Cardiac septum (tissue), 1 donor: ENCODE data around the gene CPN1. TPM values are rescaled to one million over a fixed set of nuclear protein-coding genes. Genes with fewer than 3 reads are reported as not detected.
"Not testable (repeated sequence)": the region's sequence is repeated elsewhere in the genome, so short reads cannot be mapped to it uniquely, and the experiment has no call there.

Source experiments
- DNase-seq: peaks from one replicate; pipeline ENCODE4 v3.0.0-alpha.2; 2020; ENCODE audit warnings: low spot score
- intact Hi-C: fragments of 100-400 bp; cut with DNase I; formaldehyde crosslinking; loops from one replicate; pipeline ENCODE4 v1.14.0; 2022
- total RNA-seq: library from RNA; stranded (reverse); fragmentation: NEBNext Ultra II Directional; extraction: Animal tissue kit (Norgen Biotek cat#: 25700); gene quantifications from one replicate; pipeline ENCODE4 v1.2.1, GENCODE V29; 2021
- donor health status: DM: no; HTN: no; CAD: no.

Gene CPN1
- total RNA-seq, 1 donor from 2014 or later: not detected

- intact Hi-C loops: no loop called here
- DNase-seq: no peak
Measured at GRCh38 chr10:100085596-100085995, 3.9 kb upstream of the CPN1 start.

DNA sequence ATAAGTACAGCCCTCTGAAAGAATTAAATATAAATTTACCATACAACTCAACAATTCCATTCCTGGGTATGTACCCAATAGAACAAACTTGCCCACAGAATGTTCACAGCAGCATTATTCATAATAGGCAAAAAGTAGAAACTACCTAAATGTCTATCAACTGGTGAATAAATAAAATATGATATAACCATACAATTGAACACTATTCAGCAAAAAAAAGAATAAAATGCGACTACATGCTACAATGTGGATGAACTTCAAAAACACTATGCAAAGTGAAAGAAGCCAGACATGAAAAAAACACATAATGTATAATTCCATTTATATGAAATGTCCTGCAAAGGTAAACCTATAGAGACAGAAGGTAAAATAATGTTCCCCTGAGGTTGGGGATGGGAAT lies 2.0 kb upstream of the CPN1 start:
- no peak for DNase-seq
- intact Hi-C loops: no loop called here

DNA sequence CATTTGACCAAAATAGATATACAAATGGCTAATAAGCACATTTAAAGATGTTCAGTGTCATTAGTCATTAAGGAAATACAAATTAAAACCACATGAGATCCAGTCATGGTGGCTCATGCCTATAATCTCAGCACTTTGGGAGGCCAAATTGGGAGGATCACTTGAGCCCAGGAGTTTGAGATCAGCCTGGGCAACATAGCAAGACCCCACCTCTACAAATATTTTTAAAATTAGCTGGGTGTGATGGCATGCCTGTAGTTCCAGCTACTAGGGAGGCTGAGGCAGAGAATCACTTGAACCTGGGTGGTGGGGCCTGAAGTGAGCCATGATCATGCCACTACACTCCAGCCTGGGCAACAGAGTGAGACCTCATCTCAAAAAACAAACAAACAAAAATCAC lies 607 bp upstream of the CPN1 start:
- DNase-seq, intact Hi-C loops: not testable (repeated sequence)

- intact Hi-C loops: no loop called here
- no peak for DNase-seq
Measured at GRCh38 chr10:100076750-100077149, 4.9 kb downstream of the CPN1 start.

GRCh38 chr10:100075426-100076220 lies 6.0 kb downstream of the CPN1 start:
- intact Hi-C loops: no loop called here
- DNase-seq: no peak

DNA sequence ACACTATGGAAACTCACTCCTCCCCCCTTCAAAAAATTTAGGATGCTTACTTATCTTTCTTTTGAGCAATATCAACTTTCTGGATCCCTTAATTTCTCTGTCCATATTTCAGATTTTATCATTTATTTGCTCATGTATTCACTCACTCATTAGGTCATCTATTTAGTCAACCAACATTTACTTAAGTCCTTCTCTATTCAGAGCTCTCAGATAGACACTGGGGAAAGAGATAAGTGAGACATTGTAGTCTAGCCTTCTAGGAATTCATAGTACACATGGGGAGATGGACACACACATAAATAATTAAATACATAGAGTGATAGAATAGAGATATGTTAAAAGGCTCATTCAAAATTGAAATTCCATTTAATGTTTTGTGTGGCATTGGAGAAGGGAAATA lies 9.2 kb downstream of the CPN1 start:
- intact Hi-C loops: no loop called here

GRCh38 chr10:100071529-100071928 lies 10.1 kb downstream of the CPN1 start:
- intact Hi-C loops: no loop called here
- no peak for DNase-seq

More for the DNA sequence above, 9.2 kb downstream of the CPN1 start:
- no peak for DNase-seq

- DNase-seq: no peak
- intact Hi-C loops: no loop called here
Measured at GRCh38 chr10:100067466-100067865, 14.2 kb downstream of the CPN1 start.

DNA sequence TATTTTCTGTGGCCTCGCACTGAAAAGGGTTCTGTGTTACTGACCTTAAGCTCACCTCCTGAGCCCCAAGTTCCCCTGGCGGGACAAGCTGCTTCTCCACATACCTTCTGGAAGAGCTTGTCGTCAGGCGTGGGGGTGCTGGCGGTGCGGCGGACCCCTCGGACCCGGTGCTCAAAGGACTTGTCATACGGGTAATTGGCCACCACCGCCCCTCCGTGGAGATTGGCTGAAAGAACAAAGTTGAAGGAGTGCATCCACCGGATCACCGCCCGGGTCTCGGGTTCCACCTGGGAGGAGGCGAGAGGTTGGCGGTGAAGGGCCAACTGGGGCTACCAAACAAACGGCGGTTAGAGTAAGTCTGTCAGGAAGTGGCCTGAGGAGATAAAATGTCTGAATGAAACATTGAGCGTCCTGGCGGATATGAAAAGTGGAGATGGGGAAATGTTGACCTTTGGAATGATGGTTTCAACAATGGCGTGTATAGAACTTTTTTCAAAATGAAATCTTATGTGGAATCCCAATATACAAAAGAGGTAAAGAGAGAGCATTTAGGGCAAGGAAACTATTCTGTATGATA lies 16.5 kb downstream of the CPN1 start:
- DNase-seq: no peak
- intact Hi-C loops: no loop called here

DNA sequence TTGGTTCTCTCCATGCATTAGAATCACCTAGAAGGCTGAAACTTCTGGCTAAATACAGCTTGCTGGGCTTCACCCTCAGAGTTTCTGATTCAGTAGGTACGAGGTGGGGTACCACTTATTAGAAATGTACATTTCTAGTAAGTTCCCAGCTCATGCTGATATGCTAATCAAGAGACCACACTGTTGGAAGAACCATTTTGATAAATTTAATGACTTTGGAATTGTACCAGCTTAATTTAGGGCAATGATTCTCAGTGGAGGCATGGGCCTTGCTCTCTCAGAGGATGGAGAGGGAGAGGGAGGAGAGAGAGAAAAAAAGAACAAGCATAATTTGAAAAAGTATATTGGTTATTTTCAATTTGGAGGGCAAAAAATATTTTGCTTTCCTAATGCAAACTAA lies 20.3 kb downstream of the CPN1 start:
- intact Hi-C loops: no loop called here

DNA sequence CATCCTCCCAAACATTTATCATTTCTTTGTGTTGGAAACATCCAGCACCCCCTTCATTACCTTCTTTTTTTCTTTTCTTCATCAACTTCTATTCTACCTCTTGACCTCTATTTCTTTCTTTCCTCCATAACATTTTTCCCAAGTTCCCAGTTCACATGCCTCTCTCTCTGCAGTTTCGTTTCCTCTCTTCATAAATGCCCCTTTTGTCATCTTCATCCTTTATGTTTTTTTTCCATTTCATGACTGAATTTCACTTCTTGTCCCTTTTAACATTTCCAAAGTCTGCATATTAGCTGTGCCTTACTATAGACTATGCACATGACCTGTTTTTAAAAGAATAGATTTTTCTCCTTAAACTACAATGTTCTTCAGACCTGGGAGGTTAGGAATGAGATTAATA lies 23.7 kb downstream of the CPN1 start:
- DNase-seq: no peak
- intact Hi-C loops: no loop called here

More for the DNA sequence above, 20.3 kb downstream of the CPN1 start:
- DNase-seq: no peak

DNA sequence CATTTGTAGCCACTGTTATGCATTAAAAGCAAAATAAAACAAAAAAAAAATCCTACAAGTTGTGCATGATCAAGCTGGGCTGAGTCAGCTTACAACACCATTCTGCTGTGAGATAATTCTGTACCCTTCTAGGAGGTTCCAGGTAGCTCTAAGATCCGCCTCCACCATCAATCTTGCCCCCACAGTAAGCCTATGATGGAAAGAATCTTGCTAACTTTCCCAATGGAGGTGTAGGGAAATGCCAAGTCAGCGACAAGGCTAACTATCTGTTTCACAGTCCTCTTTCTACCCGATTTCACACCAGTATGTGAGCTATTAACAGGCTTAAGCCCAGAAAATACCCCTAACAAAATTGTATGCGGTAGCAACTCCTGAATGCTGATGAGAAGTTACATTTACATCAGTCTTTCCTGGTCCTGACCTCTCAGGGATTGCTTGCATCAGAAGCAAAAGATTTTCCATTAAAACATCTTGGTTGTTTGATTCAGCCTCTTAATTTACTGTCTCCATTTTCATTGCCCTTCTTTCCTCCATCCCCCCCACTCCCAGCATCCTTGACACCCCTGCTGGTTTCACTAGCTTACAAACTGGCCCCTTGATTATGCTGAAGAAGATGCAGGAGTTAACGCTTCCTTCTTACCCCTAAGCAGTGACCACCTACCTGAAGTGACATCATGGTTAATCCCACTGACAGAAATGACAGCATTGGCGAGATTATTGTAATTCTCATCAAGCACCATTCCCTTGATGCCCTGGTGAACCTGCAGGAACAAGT lies 27.8 kb downstream of the CPN1 start:
- intact Hi-C loops: no loop called here
- DNase-seq: no peak

DNA sequence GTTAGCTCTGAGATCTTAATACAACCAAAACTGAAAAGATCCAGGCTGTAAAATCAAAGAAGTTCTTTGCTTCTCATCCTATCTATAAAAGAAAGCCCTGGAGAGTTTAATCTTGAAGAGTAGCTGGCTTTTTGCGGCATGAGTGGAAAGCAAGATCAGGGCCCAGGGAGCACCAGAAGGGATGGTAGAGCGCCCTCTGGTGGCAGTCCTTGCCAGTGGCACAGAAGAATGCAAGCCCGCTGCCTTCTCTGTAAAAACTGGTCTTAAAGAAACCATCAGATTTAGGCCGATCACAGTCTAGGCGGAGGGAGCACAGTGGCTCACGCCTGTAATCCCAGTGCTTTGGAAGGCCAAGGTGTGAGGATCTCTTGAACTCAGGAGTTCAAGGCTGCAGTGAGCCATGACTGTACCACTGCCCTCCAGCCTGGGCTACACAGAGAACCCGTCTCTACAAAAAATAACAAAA lies 35.6 kb downstream of the CPN1 start:
- intact Hi-C loops: loop anchor here (2.0 kb wide), 1 partner anchor 199 kb away; no protein-coding TSS in a partner anchor
- peak; percentile 92 for DNase-seq

- intact Hi-C loops: loop anchor here (2.0 kb wide), 1 partner anchor 35 kb away; no protein-coding TSS in a partner anchor
- no peak for DNase-seq
Measured at GRCh38 chr10:100045592-100045991, 36.1 kb downstream of the CPN1 start.

DNA sequence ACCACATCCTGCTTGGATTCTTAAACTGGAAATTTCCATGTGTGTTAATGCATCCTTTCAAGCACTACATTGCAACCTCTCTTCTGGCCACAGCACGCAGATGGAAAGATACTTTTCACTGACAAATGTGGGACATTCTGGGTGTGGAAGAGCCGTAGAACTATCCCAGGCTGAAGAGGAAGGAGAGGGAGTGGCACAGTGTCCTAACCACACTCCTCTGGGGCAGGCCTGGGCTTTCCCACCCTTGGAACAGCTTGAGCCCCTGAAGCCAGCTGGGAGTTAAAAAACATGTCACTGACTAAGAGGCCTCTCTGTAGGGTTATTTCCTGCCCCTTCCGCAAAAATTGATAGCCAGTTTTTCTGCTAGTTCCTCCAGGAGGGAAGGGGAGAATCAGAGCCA lies 37.9 kb downstream of the CPN1 start:
- intact Hi-C loops: loop anchor here (2.0 kb wide), 1 partner anchor 33 kb away; no protein-coding TSS in a partner anchor
- peak; percentile 76 for DNase-seq

DNA sequence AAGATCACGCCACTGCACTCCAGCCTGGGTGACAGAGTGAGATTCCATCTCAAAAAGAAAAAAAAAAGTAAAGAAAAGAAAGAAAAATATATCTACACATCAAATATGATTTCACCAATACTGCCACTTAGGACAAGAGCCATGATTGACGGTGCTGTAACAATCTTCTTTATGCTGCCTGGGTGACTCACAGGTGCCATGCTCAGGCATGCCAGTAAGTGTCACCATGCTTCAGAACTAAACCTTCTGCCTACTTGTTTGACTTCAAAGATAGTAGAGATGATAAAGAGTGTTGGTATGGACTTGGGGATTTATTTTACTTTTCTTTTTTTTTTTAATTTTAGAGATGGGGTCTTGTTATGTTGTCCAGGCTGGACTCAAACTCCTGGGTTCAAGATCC lies 38.3 kb downstream of the CPN1 start:
- intact Hi-C loops: no loop called here
- no peak for DNase-seq

DNA sequence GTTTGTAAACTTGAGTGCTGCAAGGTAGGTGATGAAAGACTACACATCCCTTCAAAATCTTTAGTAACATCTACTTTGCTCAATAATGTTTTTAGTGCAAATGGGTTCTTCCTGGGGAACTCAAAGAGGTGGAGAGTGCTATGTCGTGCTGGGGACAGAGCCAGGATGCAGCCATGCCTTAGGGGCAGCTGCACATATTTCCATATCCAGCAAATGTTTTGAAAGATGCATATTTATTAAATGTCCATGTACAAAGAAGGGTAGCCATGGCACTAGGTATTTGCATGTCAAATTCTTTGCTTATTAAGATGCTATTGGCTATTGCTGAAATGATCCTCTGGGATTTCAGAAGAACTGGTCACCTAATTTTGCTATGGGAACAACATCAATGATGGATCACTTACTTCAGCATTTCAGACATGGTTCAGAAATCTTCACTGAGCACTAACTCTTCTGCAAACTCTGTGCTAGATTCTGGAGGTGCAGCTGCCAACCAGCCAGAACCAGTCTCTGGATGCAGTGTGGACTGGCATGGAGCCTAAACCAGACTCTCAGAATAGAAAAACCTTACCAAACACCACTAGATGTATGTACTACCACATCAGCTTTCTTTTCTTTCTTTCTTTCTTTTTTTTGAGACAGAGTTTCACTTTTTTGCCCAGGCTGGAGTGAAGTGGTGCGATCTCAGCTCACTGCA lies 40.2 kb downstream of the CPN1 start:
- intact Hi-C loops: no loop called here
- DNase-seq: no peak

- no peak for DNase-seq
- intact Hi-C loops: no loop called here
Measured at GRCh38 chr10:100038561-100039071, 43.1 kb downstream of the CPN1 start.

DNA sequence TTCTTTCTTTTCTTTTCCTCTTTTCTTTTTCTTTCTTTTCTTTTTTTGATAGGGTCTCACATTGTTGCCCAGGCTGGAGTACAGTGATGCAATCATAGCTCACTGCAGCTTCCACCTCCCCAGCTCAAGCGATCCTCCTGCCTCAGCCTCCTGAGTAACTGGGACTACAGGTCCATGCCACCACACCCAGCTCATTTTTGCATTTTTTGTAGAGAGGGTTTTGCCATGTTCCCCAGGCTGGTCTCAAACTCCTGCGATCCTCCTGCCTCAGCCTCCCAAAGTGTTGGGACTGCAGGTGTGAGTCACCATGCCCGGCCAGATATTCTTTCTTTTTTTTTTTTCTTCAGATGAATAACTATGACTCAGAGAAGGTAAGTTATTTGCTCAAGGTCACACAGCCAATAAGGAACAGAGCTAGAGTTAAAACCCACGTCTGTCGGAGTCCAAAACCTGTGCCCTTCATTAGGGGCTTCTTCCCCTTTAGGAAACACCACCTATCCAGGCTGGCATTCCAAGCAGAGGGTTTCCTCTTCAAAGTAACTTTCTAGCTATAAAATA lies 43.8 kb downstream of the CPN1 start:
- no peak for DNase-seq
- intact Hi-C loops: no loop called here
